Inflammatory macrophage (primary cell): Measurements from ENCODE around the gene TRAF2.

Experiments
- DNase-seq, 2 donors: peaks; one replicate each; pipeline ENCODE4 v3.0.0-alpha.2; 2020 to 2022

The TRAF2 gene

GRCh38 chr9:136847088-136847825, 39.1 kb upstream of the TRAF2 start:
- peak; percentile 16 to 61 for DNase-seq

GRCh38 chr9:136847826-136848392, 38.4 kb upstream of the TRAF2 start:
- peak; percentile 90 to 94 for DNase-seq

- DNase-seq, result no peak
These were observed 37.8 kb upstream of the TRAF2 start for GRCh38 chr9:136848393-136849037.

GRCh38 chr9:136849038-136849959, 37.0 kb upstream of the TRAF2 start, which contains the start of gene PHPT1:
TSS of gene PHPT1 (plus strand) at chr9:136849409. CDS start at chr9:136849431, 22 bp downstream.
- DNase-seq, result peak; percentile 99 to 100

GRCh38 chr9:136849960-136850865, 36.1 kb upstream of the TRAF2 start:
- no peak for DNase-seq

GRCh38 chr9:136850866-136851775, 35.2 kb upstream of the TRAF2 start:
- no peak for DNase-seq

GRCh38 chr9:136851941-136852663, 34.2 kb upstream of the TRAF2 start, which contains the start of gene MAMDC4:
TSS of gene MAMDC4 (plus strand) at chr9:136852346. CDS start at chr9:136852417, 71 bp downstream.
- no peak for DNase-seq

GRCh38 chr9:136852664-136853595, 33.4 kb upstream of the TRAF2 start:
- no peak for DNase-seq

GRCh38 chr9:136853596-136854112, 32.7 kb upstream of the TRAF2 start:
- DNase-seq, result no peak

- no peak for DNase-seq
These were observed 32.0 kb upstream of the TRAF2 start for GRCh38 chr9:136854113-136854841.

GRCh38 chr9:136854842-136855460, 31.4 kb upstream of the TRAF2 start:
- no peak for DNase-seq

GRCh38 chr9:136855461-136856078, 30.7 kb upstream of the TRAF2 start:
- no peak for DNase-seq

- DNase-seq, result no peak
These were observed 30.2 kb upstream of the TRAF2 start for GRCh38 chr9:136856079-136856476.

- no peak for DNase-seq
These were observed 29.7 kb upstream of the TRAF2 start for GRCh38 chr9:136856541-136857141.

- DNase-seq, result no peak
These were observed 29.1 kb upstream of the TRAF2 start for GRCh38 chr9:136857166-136857565.
